K562 (cell line): ENCODE measurements around the gene CCDC201. TPM values are rescaled to one million over a fixed set of nuclear protein-coding genes. Genes with fewer than 3 reads are reported as not detected.

ENCODE experiments used
- ATAC-seq: fragments of 200-7000 bp; cut with Tn5 transposase; 3 replicates; pipeline ENCODE4 v1.9.1; 2020; ENCODE audit warnings: moderate library complexity
- BruUV-seq: library from RNA; stranded (reverse); fragments of 400-500 nt; replicated peaks from 2 replicates; lab custom pipeline; 2021; lab: Mats Ljungman, UMichigan
- CTCF ChIA-PET: fragments of 300-600 bp; formaldehyde crosslinking; extraction: SDS; loops from one replicate; lab custom pipeline; 2021; ENCODE audit warnings: low intra/inter-chr PET ratio; lab: Yijun Ruan, JAX
- POLR2A ChIA-PET: fragments of 300-600, 350-650 bp; sonication (Branson Sonifier 250); formaldehyde crosslinking; extraction: SDS; loops from one replicate; lab custom pipeline; 2021; ENCODE audit warnings: antibody characterized with exemption, inconsistent platforms; lab: Yijun Ruan, JAX
- DNase-seq, 4 experiments: peaks; one replicate each; pipeline versions ENCODE4 v3.0.0 to v3.0.0-alpha.2; 2011 to 2018; ENCODE audit warnings: low spot score in 3 of 4, mixed read lengths in 3 of 4; ENCODE audit errors: extremely low read depth in 1 of 4
- FAIRE-seq: peaks from 2 replicates; lab custom pipeline; 2011; peaks lifted over from hg19 to GRCh38; lab: Jason Lieb, UNC
- H2AFZ ChIP-seq: 2 replicates; pipeline ENCODE4 v1.6.0; 2011; ENCODE audit warnings: low read depth, low read length, control low read depth, inconsistent platforms
- H3K27ac ChIP-seq: fragments of 200-600 bp; 3 replicates; pipeline ENCODE4 v1.8.0; 2011; ENCODE audit warnings: low read depth, mild to moderate bottlenecking, control low read depth, inconsistent platforms, low read length, moderate library complexity, mixed read lengths; ENCODE audit errors: extremely low read depth
- H3K27me3 ChIP-seq, 2 experiments: fragments of 300-600 bp in 1 of 2; 2 replicates in 1 of 2; 3 replicates in 1 of 2; pipeline versions ENCODE4 v1.6.0 to v1.8.0; 2011; ENCODE audit warnings: inconsistent platforms in 2 of 2, low read length in 2 of 2, mild to moderate bottlenecking in 1 of 2, mixed read lengths in 1 of 2, moderate library complexity in 1 of 2; ENCODE audit not compliant: control insufficient read depth in 2 of 2, insufficient read depth in 2 of 2
- H3K36me3 ChIP-seq: fragments of 300-600 bp; 3 replicates; pipeline ENCODE4 v1.8.0; 2011; ENCODE audit warnings: mild to moderate bottlenecking, low read length, inconsistent platforms; ENCODE audit not compliant: control insufficient read depth, insufficient read depth
- H3K4me1 ChIP-seq, 2 experiments: fragments of 200-600 bp in 1 of 2; replicated peaks in 1 of 2; 2 replicates in 1 of 2; 3 replicates in 1 of 2; pipeline versions ENCODE4 v1.5.1 to v1.8.0; 2011; ENCODE audit warnings: inconsistent platforms in 2 of 2, low read length in 2 of 2, mild to moderate bottlenecking in 1 of 2, mixed read lengths in 1 of 2, moderate library complexity in 1 of 2; ENCODE audit not compliant: control insufficient read depth in 2 of 2, insufficient read depth in 2 of 2
- H3K4me2 ChIP-seq: 2 replicates; pipeline ENCODE4 v1.6.1; 2011; ENCODE audit warnings: low read length, control low read depth, inconsistent platforms, mixed read lengths; ENCODE audit not compliant: insufficient read depth
- H3K4me3 ChIP-seq: fragments of 200-600 bp; sonication (generic), shearing (Covaris generic); 2 replicates; pipeline ENCODE4 v1.5.1; 2016; ENCODE audit warnings: control low read depth, inconsistent platforms
- H3K79me2 ChIP-seq: fragments of 200-600 bp; 3 replicates; pipeline ENCODE4 v1.8.0; 2011; ENCODE audit warnings: low read length, inconsistent platforms; ENCODE audit not compliant: control insufficient read depth, insufficient read depth
- H3K9ac ChIP-seq, 2 experiments: 2 replicates each; pipeline versions ENCODE4 v1.6.0 to v1.6.1; 2011; ENCODE audit warnings: low read depth in 2 of 2, low read length in 2 of 2, control low read depth in 1 of 2, inconsistent platforms in 1 of 2, mild to moderate bottlenecking in 1 of 2, mixed read lengths in 1 of 2; ENCODE audit not compliant: insufficient read depth in 1 of 2
- H3K9me1 ChIP-seq: one replicate; pipeline ENCODE4 v1.6.0; 2011; ENCODE audit warnings: inconsistent platforms, mild to moderate bottlenecking, low read length, moderate library complexity; ENCODE audit not compliant: control insufficient read depth, insufficient read depth
- H3K9me3 ChIP-seq: replicated peaks from 2 replicates; pipeline ENCODE4 v1.5.1; 2011; ENCODE audit warnings: low read depth, low read length, inconsistent platforms; ENCODE audit not compliant: control insufficient read depth, insufficient read depth
- H4K20me1 ChIP-seq: replicated peaks from 2 replicates; pipeline ENCODE4 v1.6.1; 2011; ENCODE audit warnings: low read length, inconsistent platforms, mixed read lengths; ENCODE audit not compliant: control insufficient read depth, insufficient read depth
- WGBS: fragments of 100-300 bp; shearing (Covaris generic); methylation state at CpG from one replicate; pipeline ENCODE4 v1.1.6; 2016; ENCODE audit warnings: low coverage, mixed read lengths; ENCODE audit not compliant: insufficient coverage; ENCODE audit errors: missing lambda C conversion rate; 5-methylcytosine and 5-hydroxymethylcytosine counted together
- in situ Hi-C: fragments of 300-500 bp; cut with MboI; formaldehyde crosslinking; loops from 4 replicates; pipeline ENCODE4 v1.15.0; 2018; ENCODE audit warnings: inconsistent platforms, mixed read lengths
- intact Hi-C: fragments of 100-400 bp; cut with micrococcal nuclease; formaldehyde crosslinking; loops from 2 replicates; pipeline ENCODE4 v1.14.2; 2022
- polyA plus RNA-seq, 8 experiments: library from polyadenylated mRNA; depleted of rRNA in 4 of 8; stranded (reverse) in 5 of 8; unstranded in 3 of 8; fragments of >200 nt; fragmentation: Nextera tagmentation in 2 of 8; fragmentation: Illumina TruSeq in 1 of 8; extraction: Ambion mirVana in 2 of 8; extraction: Trizol in 1 of 8; gene quantifications; 2 replicates each; pipeline versions ENCODE4 v1.2.1 to v1.2.3, GENCODE V29; 2011 to 2014; ENCODE audit warnings: inconsistent platforms in 1 of 8, missing spikeins in 1 of 8
- total RNA-seq, 7 experiments: library from RNA; depleted of rRNA in 6 of 7; stranded (reverse); fragments of >200 nt in 6 of 7; fragmentation: Illumina TruSeq in 2 of 7; extraction: Trizol in 2 of 7; gene quantifications; 2 replicates each; pipeline versions ENCODE4 v1.2.1 to v1.2.3, GENCODE V29; 2011 to 2021; ENCODE audit warnings: low replicate concordance in 1 of 7
- TF ChIP-seq, protein P1 (sequence below): fragments of 250-450 bp; sonication (Bioruptor Pico); IDR thresholded peaks from 2 replicates; pipeline ENCODE4 v1.8.0; 2022; ENCODE audit warnings: moderate library complexity, mild to moderate bottlenecking, inconsistent platforms
- TF ChIP-seq, protein P2 (sequence below): fragments of 250-450 bp; sonication (Bioruptor Pico); IDR thresholded peaks from 2 replicates; pipeline ENCODE4 v1.8.0; 2022; ENCODE audit warnings: inconsistent platforms
- TF ChIP-seq, protein P3 (sequence below): fragments of 450-650 bp; formaldehyde crosslinking; IDR thresholded peaks from 2 replicates; pipeline ENCODE4 v1.4.0; 2020; ENCODE audit warnings: mild to moderate bottlenecking, mixed read lengths

Gene CCDC201
- total and polyA plus RNA-seq, 9 of the 15 experiments (the other 6 are each of a cell fraction or from before 2014, with no cell fraction given): not detected

GRCh38 chr7:45891462-45892402 is 18.9 kb upstream of the CCDC201 start:
- H3K79me2 ChIP-seq: no peaks in the 10 kb centered on the region
- no peak overlapping the region for H3K9ac ChIP-seq
- no peak for FAIRE-seq
- no peak overlapping the region for H3K27ac ChIP-seq
- ChIA-PET POLR2A (no interaction called here), CTCF (interaction anchor here (0.5 to 1.6 kb wide), 3 partner anchors 171 to 1197 kb away, joined by 3 to 5 read pairs (median 3); no protein-coding TSS in a partner anchor)
- H3K36me3 ChIP-seq: no peaks in the 10 kb centered on the region
- ATAC-seq: no peak
- no peaks in the 10 kb centered on the region for H3K9me1 ChIP-seq
- peaks cover 0 to 6% of the 10 kb centered on the region in 2 experiments; a peak in 2 of 5 replicates for H3K4me1 ChIP-seq
- no peak overlapping the region for H3K4me2 ChIP-seq
- no peaks in the 10 kb centered on the region for H4K20me1 ChIP-seq
- WGBS: 2% methylated on average over 10 of the region's 10 CpGs
- H3K4me3 ChIP-seq: no peak overlapping the region
- H3K27me3 ChIP-seq: peaks cover 7 to 35% of the 10 kb centered on the region in 2 experiments; a peak in 4 of 5 replicates
- no TSS peak for BruUV-seq
- H2AFZ ChIP-seq: no peak overlapping the region
- intact Hi-C loops: loop anchor here (1.0 kb wide), 1 partner anchor 1289 kb away; no protein-coding TSS in a partner anchor
- H3K9me3 ChIP-seq: no peaks in the 10 kb centered on the region
- in situ Hi-C loops: no loop called here
- DNase-seq: no peak
- TF ChIP-seq, protein P1, sequence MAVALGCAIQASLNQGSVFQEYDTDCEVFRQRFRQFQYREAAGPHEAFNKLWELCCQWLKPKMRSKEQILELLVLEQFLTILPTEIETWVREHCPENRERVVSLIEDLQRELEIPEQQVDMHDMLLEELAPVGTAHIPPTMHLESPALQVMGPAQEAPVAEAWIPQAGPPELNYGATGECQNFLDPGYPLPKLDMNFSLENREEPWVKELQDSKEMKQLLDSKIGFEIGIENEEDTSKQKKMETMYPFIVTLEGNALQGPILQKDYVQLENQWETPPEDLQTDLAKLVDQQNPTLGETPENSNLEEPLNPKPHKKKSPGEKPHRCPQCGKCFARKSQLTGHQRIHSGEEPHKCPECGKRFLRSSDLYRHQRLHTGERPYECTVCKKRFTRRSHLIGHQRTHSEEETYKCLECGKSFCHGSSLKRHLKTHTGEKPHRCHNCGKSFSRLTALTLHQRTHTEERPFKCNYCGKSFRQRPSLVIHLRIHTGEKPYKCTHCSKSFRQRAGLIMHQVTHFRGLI (CRISPR knock-in tag): no peak
- TF ChIP-seq, protein P2, sequence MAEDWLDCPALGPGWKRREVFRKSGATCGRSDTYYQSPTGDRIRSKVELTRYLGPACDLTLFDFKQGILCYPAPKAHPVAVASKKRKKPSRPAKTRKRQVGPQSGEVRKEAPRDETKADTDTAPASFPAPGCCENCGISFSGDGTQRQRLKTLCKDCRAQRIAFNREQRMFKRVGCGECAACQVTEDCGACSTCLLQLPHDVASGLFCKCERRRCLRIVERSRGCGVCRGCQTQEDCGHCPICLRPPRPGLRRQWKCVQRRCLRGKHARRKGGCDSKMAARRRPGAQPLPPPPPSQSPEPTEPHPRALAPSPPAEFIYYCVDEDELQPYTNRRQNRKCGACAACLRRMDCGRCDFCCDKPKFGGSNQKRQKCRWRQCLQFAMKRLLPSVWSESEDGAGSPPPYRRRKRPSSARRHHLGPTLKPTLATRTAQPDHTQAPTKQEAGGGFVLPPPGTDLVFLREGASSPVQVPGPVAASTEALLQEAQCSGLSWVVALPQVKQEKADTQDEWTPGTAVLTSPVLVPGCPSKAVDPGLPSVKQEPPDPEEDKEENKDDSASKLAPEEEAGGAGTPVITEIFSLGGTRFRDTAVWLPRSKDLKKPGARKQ (CRISPR knock-in tag): no peak
- TF ChIP-seq, protein P3, sequence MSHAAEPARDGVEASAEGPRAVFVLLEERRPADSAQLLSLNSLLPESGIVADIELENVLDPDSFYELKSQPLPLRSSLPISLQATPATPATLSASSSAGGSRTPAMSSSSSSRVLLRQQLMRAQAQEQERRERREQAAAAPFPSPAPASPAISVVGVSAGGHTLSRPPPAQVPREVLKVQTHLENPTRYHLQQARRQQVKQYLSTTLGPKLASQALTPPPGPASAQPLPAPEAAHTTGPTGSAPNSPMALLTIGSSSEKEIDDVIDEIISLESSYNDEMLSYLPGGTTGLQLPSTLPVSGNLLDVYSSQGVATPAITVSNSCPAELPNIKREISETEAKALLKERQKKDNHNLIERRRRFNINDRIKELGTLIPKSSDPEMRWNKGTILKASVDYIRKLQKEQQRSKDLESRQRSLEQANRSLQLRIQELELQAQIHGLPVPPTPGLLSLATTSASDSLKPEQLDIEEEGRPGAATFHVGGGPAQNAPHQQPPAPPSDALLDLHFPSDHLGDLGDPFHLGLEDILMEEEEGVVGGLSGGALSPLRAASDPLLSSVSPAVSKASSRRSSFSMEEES (CRISPR knock-in tag): peak; percentile 5; the same call in 1 of the 2 replicates
